LNCaP clone FGC (cell line): Measurements from ENCODE around the gene SENP6.
"Not testable (repeated sequence)": the region's sequence is repeated elsewhere in the genome, so short reads cannot be mapped to it uniquely, and the experiment has no call there.

Experiments used
- DNase-seq: peaks from one replicate; pipeline ENCODE4 v3.0.0-alpha.2; 2011; ENCODE audit warnings: low read depth
- H3K4me3 ChIP-seq: 2 replicates; pipeline ENCODE4 v1.5.1; 2011; ENCODE audit warnings: mild to moderate bottlenecking, low read depth, low read length, control low read depth
- CTCF ChIP-seq: IDR thresholded peaks from 2 replicates; pipeline ENCODE4 v1.5.1; 2012; ENCODE audit warnings: mild to moderate bottlenecking; ENCODE audit not compliant: control insufficient read depth, insufficient read depth; ENCODE audit errors: extremely low read depth

Gene SENP6

GRCh38 chr6:75723382-75723781, 121.7 kb downstream of the SENP6 start:
- no peak for DNase-seq
- TF ChIP-seq CTCF = no peak
- no peak overlapping the region for H3K4me3 ChIP-seq

GRCh38 chr6:75727206-75727605, 125.5 kb downstream of the SENP6 start:
- no peak overlapping the region for H3K4me3 ChIP-seq
- DNase-seq = no peak
- TF ChIP-seq CTCF = no peak

- not testable (repeated sequence) for DNase-seq, H3K4me3 ChIP-seq
Observed at GRCh38 chr6:75731029-75731428, 129.3 kb downstream of the SENP6 start.

- DNase-seq = peak; percentile 96
- no peak overlapping the region for H3K4me3 ChIP-seq
- TF ChIP-seq CTCF = no peak
Observed at GRCh38 chr6:75735491-75736186, 134.0 kb downstream of the SENP6 start.

GRCh38 chr6:75743971-75744370, 142.3 kb downstream of the SENP6 start:
- no peak overlapping the region for H3K4me3 ChIP-seq

GRCh38 chr6:75745404-75745803, 143.7 kb downstream of the SENP6 start:
- TF ChIP-seq CTCF = no peak
- no peak for DNase-seq
- H3K4me3 ChIP-seq = no peak overlapping the region

More at GRCh38 chr6:75743971-75744370, 142.3 kb downstream of the SENP6 start:
- DNase-seq = no peak
- TF ChIP-seq CTCF = no peak

GRCh38 chr6:75746221-75746620, 144.5 kb downstream of the SENP6 start:
- peak; percentile 46 for DNase-seq
- H3K4me3 ChIP-seq = no peak overlapping the region
- TF ChIP-seq CTCF = no peak
